ENCODE measurements around the gene STRIP2.

STRIP2 gene

DNA sequence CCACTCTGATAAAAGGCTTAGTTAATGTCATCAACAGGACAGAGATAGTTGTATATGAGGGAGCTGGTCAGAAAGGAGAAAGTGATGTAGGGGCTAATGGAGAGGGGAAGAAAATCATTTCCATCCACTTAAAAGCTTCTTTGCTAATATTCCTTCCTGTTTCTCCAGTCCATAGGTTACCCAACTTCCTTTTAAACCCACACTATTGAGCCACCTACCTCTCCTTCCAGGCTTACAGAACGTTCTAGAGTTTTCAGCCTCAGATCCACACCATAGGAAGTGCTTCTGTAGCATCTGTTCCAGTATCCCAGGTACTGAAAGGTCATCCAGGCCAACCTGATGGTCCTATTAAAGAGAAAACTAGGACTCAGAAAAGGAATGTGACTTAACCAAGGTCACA, 28.2 kb downstream of the STRIP2 start:
- Histone ChIP-seq H3K36me3 (ENCODE audit: control insufficient read depth in 2 of 2, insufficient read depth in 1 of 2, low read length in 2 of 2) (peaks cover 6 to 85% of the 10 kb centered on the region in 2 experiments), H3K4me1 (ENCODE audit: control insufficient read depth, insufficient read depth, low read length) (no peaks in the 10 kb centered on the region), H3K4me3 (ENCODE audit: low read depth, low read length) (no peak overlapping the region), H3K9me3 (ENCODE audit: control insufficient read depth, insufficient read depth, low read depth, low read length) (no peaks in the 10 kb centered on the region), H3K27ac (ENCODE audit: extremely low read depth, low read depth, low read length) (no peak overlapping the region)
- ChIA-PET POLR2A (interaction anchor here (0.6 kb wide), 1 partner anchor 237 kb away, joined by 3 read pairs; the partner anchor contains the start of gene AHCYL2), CTCF (interaction anchor here (1.3 kb wide), 1 partner anchor 9 kb away, joined by 5 read pairs; no protein-coding TSS in a partner anchor)
- TF ChIP-seq ZIC2 (tag by site-specific recombination; IDR thresholded peaks at IDR 0.05) (no peak), ZNF596 (tag by site-specific recombination; IDR thresholded peaks at IDR 0.05) (no peak), ZNF292 (tag by site-specific recombination; IDR thresholded peaks at IDR 0.05; ENCODE audit: borderline replicate concordance, low read depth) (no peak), ZNF830 (tag by site-specific recombination; IDR thresholded peaks at IDR 0.05; ENCODE audit: low read depth) (no peak), ZNF366 (tag by site-specific recombination; conservative IDR thresholded peaks at IDR 0.05) (no peak), CTCF (tag by site-specific recombination; IDR thresholded peaks at IDR 0.05) (no peak)

GRCh38 chr7:129464194-129464593, 30.0 kb downstream of the STRIP2 start:
- CTCF ChIA-PET, result interaction anchor here (0.6 to 3.2 kb wide), 2 partner anchors 229 to 246 kb away, joined by 3 to 18 read pairs; no protein-coding TSS in a partner anchor
- H3K27ac ChIP-seq (ENCODE audit: extremely low read depth, low read depth, low read length), result no peak overlapping the region
- peaks cover 6 to 80% of the 10 kb centered on the region in 2 experiments for H3K36me3 ChIP-seq (ENCODE audit: control insufficient read depth in 2 of 2, insufficient read depth in 1 of 2, low read length in 2 of 2)
- POLR2A ChIA-PET, result no interaction called here
- no peak for TF ChIP-seq ZNF214 (tag by site-specific recombination; IDR thresholded peaks at IDR 0.05; ENCODE audit: borderline replicate concordance)
- TF ChIP-seq ZNF133 (tag by site-specific recombination; IDR thresholded peaks at IDR 0.05), result no peak
- no peak for TF ChIP-seq ZNF473 (tag by site-specific recombination; IDR thresholded peaks at IDR 0.05)
- TF ChIP-seq KLF16 (tag by site-specific recombination; IDR thresholded peaks at IDR 0.05), result no peak
- TF ChIP-seq ZNF184 (tag by site-specific recombination; IDR thresholded peaks at IDR 0.05), result no peak
- no peak for TF ChIP-seq ZNF274 (IDR thresholded peaks at IDR 0.05; ENCODE audit: low read length)
- TF ChIP-seq ZNF274 (tag by site-specific recombination; IDR thresholded peaks at IDR 0.05; ENCODE audit: borderline replicate concordance), result no peak
- no peak for TF ChIP-seq ZNF585B (tag by site-specific recombination; IDR thresholded peaks at IDR 0.05)
- TF ChIP-seq, protein P1, sequence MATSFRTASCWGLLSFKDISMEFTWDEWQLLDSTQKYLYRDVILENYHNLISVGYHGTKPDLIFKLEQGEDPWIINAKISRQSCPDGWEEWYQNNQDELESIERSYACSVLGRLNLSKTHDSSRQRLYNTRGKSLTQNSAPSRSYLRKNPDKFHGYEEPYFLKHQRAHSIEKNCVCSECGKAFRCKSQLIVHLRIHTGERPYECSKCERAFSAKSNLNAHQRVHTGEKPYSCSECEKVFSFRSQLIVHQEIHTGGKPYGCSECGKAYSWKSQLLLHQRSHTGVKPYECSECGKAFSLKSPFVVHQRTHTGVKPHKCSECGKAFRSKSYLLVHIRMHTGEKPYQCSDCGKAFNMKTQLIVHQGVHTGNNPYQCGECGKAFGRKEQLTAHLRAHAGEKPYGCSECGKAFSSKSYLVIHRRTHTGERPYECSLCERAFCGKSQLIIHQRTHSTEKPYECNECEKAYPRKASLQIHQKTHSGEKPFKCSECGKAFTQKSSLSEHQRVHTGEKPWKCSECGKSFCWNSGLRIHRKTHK (tag by site-specific recombination; IDR thresholded peaks at IDR 0.05), result no peak
- TF ChIP-seq, protein P2, sequence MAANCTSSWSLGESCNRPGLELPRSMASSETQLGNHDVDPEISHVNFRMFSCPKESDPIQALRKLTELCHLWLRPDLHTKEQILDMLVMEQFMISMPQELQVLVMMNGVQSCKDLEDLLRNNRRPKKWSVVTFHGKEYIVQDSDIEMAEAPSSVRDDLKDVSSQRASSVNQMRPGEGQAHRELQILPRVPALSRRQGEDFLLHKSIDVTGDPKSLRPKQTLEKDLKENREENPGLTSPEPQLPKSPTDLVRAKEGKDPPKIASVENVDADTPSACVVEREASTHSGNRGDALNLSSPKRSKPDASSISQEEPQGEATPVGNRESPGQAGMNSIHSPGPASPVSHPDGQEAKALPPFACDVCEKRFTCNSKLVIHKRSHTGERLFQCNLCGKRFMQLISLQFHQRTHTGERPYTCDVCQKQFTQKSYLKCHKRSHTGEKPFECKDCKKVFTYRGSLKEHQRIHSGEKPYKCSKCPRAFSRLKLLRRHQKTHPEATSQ (tag by site-specific recombination; IDR thresholded peaks at IDR 0.05), result no peak
- no peaks in the 10 kb centered on the region for H3K9me3 ChIP-seq (ENCODE audit: control insufficient read depth, insufficient read depth, low read depth, low read length)
- H3K4me3 ChIP-seq (ENCODE audit: low read depth, low read length), result no peak overlapping the region
- H3K4me1 ChIP-seq (ENCODE audit: control insufficient read depth, insufficient read depth, low read length), result no peaks in the 10 kb centered on the region

DNA sequence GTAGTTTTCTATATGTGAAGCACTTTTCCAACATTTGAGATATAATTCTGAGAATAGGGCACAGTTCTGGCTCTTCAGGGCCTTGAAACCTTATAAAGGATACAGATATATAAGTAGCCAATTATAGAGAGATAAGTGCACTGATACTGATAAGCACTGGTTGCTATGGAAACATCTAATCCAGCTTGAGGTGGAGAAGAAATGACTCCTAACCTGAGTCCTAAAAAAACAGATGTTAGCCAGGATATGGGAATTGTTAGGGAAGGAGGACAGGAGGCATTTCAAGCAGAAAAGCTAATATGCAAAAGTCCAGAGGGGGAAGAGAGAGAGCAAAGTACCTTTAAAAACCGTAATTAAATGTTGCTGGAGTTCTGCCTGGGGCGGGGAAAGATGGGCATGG, 30.8 kb downstream of the STRIP2 start:
- TF ChIP-seq TCF7L2 (IDR thresholded peaks at IDR 0.05; ENCODE audit: borderline replicate concordance, low read depth, low read length), result no peak
- no peak for TF ChIP-seq SP7 (tag by site-specific recombination; IDR thresholded peaks at IDR 0.05)
- TF ChIP-seq, protein P3, sequence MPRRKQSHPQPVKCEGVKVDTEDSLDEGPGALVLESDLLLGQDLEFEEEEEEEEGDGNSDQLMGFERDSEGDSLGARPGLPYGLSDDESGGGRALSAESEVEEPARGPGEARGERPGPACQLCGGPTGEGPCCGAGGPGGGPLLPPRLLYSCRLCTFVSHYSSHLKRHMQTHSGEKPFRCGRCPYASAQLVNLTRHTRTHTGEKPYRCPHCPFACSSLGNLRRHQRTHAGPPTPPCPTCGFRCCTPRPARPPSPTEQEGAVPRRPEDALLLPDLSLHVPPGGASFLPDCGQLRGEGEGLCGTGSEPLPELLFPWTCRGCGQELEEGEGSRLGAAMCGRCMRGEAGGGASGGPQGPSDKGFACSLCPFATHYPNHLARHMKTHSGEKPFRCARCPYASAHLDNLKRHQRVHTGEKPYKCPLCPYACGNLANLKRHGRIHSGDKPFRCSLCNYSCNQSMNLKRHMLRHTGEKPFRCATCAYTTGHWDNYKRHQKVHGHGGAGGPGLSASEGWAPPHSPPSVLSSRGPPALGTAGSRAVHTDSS (tag by site-specific recombination; IDR thresholded peaks at IDR 0.05), result no peak
- no peak for TF ChIP-seq GLI2 (tag by site-specific recombination; IDR thresholded peaks at IDR 0.05; ENCODE audit: borderline replicate concordance, low read depth)
- no peak for TF ChIP-seq ZNF791 (tag by site-specific recombination; IDR thresholded peaks at IDR 0.05)
- no peak for TF ChIP-seq ZSCAN30 (tag by site-specific recombination; IDR thresholded peaks at IDR 0.05)
- TF ChIP-seq YY1 (tag by site-specific recombination; IDR thresholded peaks at IDR 0.05), result no peak
- no peak for TF ChIP-seq ZNF112 (tag by site-specific recombination; IDR thresholded peaks at IDR 0.05)
- no peak for TF ChIP-seq ZNF174 (tag by site-specific recombination; IDR thresholded peaks at IDR 0.05)
- no peak for TF ChIP-seq ZNF488 (tag by site-specific recombination; IDR thresholded peaks at IDR 0.05)
- H3K4me1 ChIP-seq (ENCODE audit: control insufficient read depth, insufficient read depth, low read length), result no peaks in the 10 kb centered on the region
- no peak overlapping the region for H3K4me3 ChIP-seq (ENCODE audit: low read depth, low read length)
- H3K9me3 ChIP-seq (ENCODE audit: control insufficient read depth, insufficient read depth, low read depth, low read length), result no peaks in the 10 kb centered on the region
- peaks cover 6 to 75% of the 10 kb centered on the region in 2 experiments for H3K36me3 ChIP-seq (ENCODE audit: control insufficient read depth in 2 of 2, insufficient read depth in 1 of 2, low read length in 2 of 2)
- no peak overlapping the region for H3K27ac ChIP-seq (ENCODE audit: extremely low read depth, low read depth, low read length)
- ChIA-PET POLR2A (no interaction called here), CTCF (interaction anchor here (0.6 to 3.2 kb wide), 2 partner anchors 82 to 247 kb away, joined by 3 to 18 read pairs; no protein-coding TSS in a partner anchor)

All from HEK293 (cell line).